SK-N-SH treated with all-trans-retinoic acid at 6 μM for 48 hours (cell line): ENCODE data around the gene UBLCP1.

Experiments
- ARNTL ChIP-seq: fragments of 450-650 bp; formaldehyde crosslinking; IDR thresholded peaks from 2 replicates; pipeline ENCODE4 v1.5.0; 2020; ENCODE audit warnings: low read depth, mild to moderate bottlenecking, moderate library complexity, borderline replicate concordance
- GLIS3 ChIP-seq: fragments of 250-450 bp; sonication (Bioruptor Pico); IDR thresholded peaks from 2 replicates; pipeline ENCODE4 v1.5.0; 2020; ENCODE audit warnings: mild to moderate bottlenecking, moderate library complexity
- ISL1 ChIP-seq: fragments of 250-450 bp; sonication (Bioruptor Pico); IDR thresholded peaks from 2 replicates; pipeline ENCODE4 v2.1.2; 2022; ENCODE audit warnings: mild to moderate bottlenecking, moderate library complexity
- PATZ1 ChIP-seq: fragments of 250-450 bp; sonication (Bioruptor Pico); IDR thresholded peaks from 2 replicates; pipeline ENCODE4 v1.8.0; 2020; ENCODE audit warnings: mild to moderate bottlenecking, moderate library complexity, borderline replicate concordance
- POU6F1 ChIP-seq: fragments of 250-450 bp; sonication (Bioruptor Pico); IDR thresholded peaks from 2 replicates; pipeline ENCODE4 v1.8.0; 2021; ENCODE audit warnings: low read depth, mild to moderate bottlenecking, moderate library complexity, borderline replicate concordance
- RARB ChIP-seq: fragments of 250-450 bp; sonication (Bioruptor Pico); IDR thresholded peaks from 2 replicates; pipeline ENCODE4 v1.8.0; 2021; ENCODE audit warnings: mild to moderate bottlenecking, moderate library complexity
- SNAI2 ChIP-seq: fragments of 250-450 bp; sonication (Bioruptor Pico); IDR thresholded peaks from 2 replicates; pipeline ENCODE4 v1.5.0; 2020; ENCODE audit warnings: mild to moderate bottlenecking, moderate library complexity
- TCF4 ChIP-seq: fragments of 250-450 bp; sonication (Bioruptor Pico); IDR thresholded peaks from 2 replicates; pipeline ENCODE4 v1.8.0; 2021; ENCODE audit warnings: mild to moderate bottlenecking, moderate library complexity, borderline replicate concordance
- TOX ChIP-seq: fragments of 250-450 bp; sonication (Bioruptor Pico); IDR thresholded peaks from 2 replicates; pipeline ENCODE4 v1.8.0; 2021; ENCODE audit warnings: mild to moderate bottlenecking, moderate library complexity, borderline replicate concordance
- ZFP30 ChIP-seq: fragments of 450-650 bp; formaldehyde crosslinking; IDR thresholded peaks from 2 replicates; pipeline ENCODE4 v1.5.0; 2022; ENCODE audit warnings: mild to moderate bottlenecking, moderate library complexity

- TF ChIP-seq RARB (CRISPR knock-in tag) (no peak), ARNTL (CRISPR knock-in tag) (no peak), TCF4 (CRISPR knock-in tag) (no peak), TOX (no peak), ISL1 (CRISPR knock-in tag) (no peak), SNAI2 (CRISPR knock-in tag) (no peak), PATZ1 (no peak), GLIS3 (no peak), ZFP30 (CRISPR knock-in tag) (no peak), POU6F1 (CRISPR knock-in tag) (no peak)
These were observed 10.9 kb upstream of the UBLCP1 start for GRCh38 chr5:159252195-159252594.
